SIG-M5 (cell line): ENCODE data around the gene HOXB13.

Experiments
- DNase-seq: peaks from one replicate; lab custom pipeline; 2025; lab: John Stamatoyannopoulos, UW

The HOXB13 gene

DNA sequence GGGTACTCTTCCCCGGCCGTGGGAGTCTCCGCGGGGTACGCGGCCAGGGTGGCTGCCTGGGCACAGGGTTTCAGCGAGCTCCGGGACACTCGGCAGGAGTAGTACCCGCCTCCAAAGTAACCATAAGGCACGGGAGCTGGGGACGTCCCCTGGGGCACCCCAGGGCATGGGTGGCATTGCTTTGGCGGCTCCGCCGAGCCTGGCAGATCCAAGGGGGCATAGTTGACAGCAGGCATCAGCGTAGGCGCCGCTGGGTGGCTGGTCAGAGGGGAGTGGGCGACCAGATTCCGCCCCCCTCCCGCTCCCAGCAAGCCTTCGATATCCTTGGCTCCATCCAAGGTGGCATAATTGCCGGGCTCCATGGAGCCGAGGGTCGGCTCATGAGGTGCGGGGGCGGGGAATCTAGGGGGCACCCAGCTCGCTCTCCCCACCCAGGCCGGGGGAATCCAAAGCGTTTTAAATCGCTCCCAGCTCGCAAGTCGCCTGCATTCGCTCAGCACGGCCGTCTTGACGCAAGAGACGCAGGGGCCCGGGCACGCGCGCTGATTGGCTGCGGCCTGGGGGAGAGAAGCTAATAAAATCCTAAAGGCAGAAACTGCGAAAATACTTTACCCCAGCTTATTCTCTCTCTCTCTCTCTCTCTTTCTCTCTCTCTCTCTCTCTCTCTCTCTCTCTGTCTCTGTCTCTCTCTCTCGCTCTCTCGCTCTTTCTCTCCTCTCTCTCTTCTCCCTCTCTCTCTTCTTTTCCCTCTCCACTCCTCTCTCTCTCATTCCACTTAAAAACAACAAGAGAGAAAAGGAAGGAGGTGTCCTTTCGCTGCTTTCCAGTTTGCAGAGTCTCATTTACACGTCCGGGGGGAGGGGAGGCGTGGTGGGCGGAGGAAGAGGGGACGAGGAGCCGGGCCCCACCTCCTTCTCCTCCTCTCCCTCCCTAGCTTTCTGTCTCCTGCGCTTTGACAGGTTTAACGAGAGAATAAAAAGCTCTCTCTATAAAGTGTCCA is at the start of gene HOXB13:
Gene HOXB13, minus strand, starts transcription at position 519 of the 1,000 bp plus-strand sequence. Its CDS starts 157 bp downstream, at position 362.
- no peak for DNase-seq

DNA sequence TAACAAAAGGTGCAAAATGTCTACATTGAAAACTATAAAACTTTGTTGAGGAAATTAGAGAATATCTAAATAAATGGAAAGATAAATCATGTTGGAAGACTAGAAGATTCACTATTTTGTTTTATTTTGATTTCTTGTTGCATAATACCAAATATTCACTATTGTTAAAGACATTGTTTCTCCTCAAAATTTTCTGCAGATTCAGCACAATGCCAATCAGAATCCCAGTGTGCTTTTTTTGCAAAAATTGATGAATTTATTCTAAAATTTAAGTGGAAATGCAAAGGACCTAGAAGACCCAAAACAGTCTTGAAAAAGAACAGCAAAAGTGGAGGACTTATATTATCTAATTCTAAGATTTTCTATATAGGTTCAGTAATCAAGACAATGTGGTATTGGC is 48.1 kb upstream of the HOXB13 start:
- no peak for DNase-seq

- no peak for DNase-seq
These were observed 44.7 kb upstream of the HOXB13 start for GRCh38 chr17:48773245-48773644.

DNA sequence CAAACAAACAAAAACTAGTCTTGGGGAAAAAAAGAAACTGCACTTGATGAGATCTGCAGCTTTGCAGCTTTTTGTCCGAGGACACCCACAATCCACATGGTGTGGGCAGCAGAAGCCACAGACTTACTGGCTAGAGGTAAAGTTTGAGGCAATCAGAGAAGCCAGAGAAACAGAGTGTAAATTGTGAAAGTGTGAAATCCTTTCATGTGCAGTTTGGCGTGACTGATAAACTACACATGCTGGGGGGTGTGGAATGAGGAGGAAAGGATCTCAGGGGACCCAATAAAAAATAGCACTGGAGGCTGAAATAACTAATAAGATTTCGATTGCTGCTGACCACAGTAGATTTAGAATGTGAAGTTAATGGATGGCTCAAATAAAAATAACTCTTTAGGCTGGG is 42.4 kb upstream of the HOXB13 start:
- DNase-seq = no peak

- no peak for DNase-seq
These were observed 40.6 kb upstream of the HOXB13 start for GRCh38 chr17:48769009-48769675.

- DNase-seq = no peak
These were observed 38.8 kb upstream of the HOXB13 start for GRCh38 chr17:48767263-48767774.

DNA sequence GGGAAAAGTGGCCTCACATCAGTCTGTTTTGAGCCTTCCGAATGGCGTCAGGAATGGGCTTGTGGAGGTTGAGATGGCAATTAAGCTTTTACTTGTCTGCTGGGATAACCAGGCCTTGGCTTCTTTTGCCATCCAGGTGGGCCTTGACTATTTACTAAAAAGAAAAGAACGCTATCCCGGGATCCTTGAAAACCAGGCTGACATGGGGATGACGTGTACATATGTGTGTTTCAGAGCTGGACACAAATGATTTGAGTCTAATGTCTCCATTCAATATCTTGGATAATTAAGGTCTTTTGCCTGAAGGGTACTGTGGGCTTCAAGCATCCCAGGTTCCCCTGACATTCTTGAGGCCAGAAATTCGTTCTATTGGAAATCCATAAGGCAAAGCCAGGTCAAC is 32.6 kb upstream of the HOXB13 start:
- DNase-seq = no peak

DNA sequence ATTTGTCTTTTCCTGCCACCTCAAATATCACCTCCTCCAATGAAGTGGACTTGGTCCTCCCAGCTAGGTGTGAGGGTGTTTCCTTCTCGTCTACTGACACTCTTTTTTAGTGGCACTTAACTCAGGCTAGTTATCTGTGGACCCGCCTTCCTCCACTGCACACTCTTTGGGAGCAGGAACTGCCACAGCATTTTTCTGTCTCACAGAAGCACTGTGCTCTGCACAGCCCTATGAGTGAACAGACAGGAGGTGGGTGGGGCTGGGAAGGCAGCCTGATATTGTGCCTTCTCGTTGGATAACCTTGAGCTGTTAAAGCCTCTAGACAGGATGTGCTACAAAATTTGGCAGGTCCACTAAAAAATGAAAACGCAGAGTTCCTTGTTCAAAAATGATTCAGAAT is 31.9 kb upstream of the HOXB13 start:
- DNase-seq = no peak

GRCh38 chr17:48759288-48759687 is 30.7 kb upstream of the HOXB13 start:
- DNase-seq = no peak

GRCh38 chr17:48757524-48757961 is 29.0 kb upstream of the HOXB13 start:
- DNase-seq = no peak

- no peak for DNase-seq
These were observed 28.3 kb upstream of the HOXB13 start for GRCh38 chr17:48756830-48757251.

DNA sequence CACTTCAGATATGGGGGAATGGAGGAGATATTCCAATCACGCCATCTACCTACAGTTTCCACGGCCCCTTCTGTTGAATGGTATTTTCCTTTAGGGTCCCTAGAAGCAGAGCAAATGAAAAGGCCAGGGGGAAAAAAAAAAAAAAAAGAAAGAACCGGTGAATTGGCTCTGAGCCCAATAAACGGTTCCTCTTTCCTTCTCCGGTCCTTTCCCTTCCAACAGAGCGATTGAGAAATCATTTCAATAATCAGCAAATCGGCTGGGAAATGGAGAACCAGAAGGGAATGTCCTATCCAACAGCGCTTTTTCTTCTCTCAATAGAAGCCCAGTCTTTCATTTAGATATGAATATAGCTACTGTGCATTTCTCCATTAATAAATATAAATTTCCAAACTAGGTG is 26.8 kb upstream of the HOXB13 start:
- DNase-seq = no peak

GRCh38 chr17:48754500-48755261 is 26.1 kb upstream of the HOXB13 start:
- DNase-seq = no peak

DNA sequence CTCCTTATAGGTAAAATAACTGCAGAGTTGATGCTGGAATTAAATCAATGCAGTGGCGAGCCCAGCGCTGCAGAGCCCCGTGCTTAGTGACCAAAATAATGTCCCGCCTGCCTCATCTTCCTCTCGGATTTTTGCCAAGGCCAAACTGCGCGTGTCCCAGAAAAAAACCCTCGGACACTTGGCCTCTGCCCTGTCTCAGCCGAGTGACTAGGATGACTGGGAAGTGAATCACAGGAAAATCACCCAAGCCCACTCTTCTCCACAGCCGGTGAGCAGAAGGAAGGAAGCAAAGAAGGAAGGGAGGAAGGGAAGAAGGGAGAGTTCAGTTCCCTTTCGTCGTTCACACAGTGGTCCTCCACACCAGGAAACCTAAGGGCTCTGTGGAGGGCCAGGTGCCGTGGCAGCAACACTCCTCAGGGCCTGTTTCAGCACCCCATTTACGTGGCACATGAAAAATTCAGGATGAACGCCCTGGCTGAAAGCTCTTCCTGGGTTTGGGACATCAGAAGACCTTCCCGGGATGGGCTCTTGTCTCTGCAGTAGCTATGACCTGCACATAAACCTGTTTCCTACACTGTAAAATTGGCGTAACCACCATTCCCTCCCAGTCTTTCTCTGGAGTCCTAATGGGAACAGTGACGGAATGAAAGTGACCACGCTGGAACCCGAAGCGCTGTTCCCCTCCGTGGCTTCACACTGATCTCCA is 25.4 kb upstream of the HOXB13 start:
- no peak for DNase-seq

- no peak for DNase-seq
These were observed 24.1 kb upstream of the HOXB13 start for GRCh38 chr17:48752399-48753288.

DNA sequence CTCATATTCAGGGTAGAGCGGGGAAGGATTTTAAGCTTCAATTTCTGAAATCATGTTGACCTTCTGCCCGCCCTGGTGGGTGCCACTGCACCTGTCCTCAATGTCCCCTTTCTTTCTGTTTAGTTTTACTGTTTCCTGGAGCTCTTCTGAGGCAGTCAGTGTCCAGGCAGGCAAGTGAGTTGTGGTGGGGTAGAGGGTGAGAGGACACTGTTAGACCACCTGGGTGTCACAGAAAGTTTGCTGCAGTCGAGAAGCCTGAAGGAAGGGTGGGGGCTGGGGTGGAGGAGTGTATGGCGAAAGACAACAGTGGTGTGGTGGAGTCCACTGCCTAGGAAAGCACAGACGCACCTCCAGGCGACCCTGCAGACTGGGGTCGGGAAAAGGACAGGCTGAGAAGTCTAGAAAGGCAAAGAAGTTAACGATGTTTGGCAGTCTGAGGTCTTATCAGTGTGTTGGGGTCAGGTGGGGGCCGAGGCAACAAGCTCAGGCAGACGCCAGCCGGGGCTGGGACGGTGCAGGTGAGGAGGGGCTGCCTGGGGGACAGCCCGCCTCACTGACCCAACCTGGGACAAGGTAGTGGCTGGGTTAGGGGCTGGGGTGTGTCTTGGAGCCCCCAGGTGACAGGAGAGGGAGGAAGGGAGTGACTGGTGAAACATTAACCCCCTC is 23.3 kb upstream of the HOXB13 start:
- DNase-seq = no peak

- no peak for DNase-seq
These were observed 22.6 kb upstream of the HOXB13 start for GRCh38 chr17:48751172-48751571.

DNA sequence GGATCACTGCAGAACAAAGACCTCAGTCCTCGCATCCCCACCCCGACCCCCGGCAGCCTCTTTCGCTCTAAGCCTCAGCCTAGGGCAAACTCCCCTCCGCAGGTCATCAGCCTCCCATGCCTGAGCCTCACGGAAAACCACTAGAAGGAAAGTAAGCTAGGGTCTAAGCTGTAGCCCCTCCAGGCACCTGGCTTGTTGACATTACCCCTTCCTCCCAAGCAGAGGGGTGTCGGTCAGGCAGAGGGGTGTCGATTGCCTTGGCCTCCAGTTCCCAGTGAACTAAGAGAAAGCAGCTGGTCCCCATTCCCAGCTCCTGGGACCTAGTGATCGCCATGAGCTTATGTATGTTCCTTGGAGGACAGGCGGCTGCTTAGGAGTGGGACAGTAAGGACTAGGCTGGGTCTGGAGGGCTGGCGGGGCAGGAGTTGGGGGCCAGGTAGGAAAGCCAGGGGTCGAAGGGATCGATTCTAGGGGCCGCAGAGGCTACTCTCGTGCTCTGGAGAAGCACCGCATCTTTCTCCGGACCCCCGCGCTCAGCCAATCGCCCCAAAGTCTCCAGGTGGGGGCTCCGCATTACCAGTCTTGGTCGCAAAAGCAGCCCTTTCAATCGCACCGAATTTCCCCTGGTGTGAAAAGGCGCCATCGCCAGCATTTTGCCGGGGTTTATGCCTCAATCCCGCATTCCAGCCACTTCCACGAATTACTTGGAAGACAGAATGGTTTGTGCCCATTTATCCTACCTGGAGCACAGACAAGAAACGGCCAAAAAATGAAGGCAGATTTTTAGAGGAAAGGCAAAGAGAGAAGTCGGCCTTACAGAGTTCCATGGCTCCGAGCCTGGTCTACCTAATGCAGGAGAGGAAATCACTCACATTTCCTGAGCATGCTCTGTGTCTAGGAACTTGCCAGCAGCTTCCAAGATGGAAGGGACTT is 21.3 kb upstream of the HOXB13 start:
- DNase-seq = no peak
